NCI-H1694 (cell line): Measurements from ENCODE around the gene INTU.
"Not testable (repeated sequence)": the region's sequence is repeated elsewhere in the genome, so short reads cannot be mapped to it uniquely, and the experiment has no call there.

Experiments used
- DNase-seq: peaks from one replicate; lab custom pipeline; 2025; lab: John Stamatoyannopoulos, UW

INTU gene

DNA sequence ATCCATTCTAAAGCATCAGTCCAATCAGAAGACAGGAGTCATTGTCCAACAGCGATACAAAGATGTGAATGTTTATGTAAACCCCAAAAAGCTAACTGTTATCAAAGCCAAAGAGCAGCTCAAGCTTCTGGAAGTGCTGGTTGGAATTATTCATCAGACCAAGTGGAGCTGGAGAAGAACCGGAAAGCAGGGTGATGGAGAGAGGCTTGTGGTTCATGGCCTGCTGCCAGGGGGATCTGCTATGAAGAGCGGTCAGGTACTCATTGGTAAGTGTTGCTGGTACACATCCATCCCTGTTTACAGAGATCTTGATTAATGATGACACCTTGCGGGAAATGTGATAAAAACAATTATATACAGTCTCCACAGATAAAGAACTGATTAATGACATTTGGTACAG is 11.0 kb downstream of the INTU start:
- no peak for DNase-seq

DNA sequence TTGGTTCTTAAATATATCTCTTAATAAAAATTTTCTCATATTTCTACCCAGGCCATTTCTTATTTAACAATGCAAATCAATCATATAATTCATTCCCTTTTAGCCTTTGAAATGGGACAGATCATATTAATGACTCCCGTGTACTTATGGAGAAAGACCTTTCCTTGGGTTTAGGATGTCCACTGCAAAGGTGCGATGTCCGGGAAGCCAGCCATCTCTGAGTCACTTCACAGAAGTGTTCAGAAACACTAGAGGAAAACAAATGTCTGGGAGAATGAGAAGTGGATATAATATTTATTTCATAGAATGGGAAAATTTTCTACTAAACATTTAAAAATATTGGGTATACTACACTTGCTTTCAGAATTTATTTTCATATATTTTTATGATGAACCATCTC is 15.3 kb downstream of the INTU start:
- DNase-seq: no peak

- DNase-seq: not testable (repeated sequence)
Observed at GRCh38 chr4:127655590-127655989, 22.8 kb downstream of the INTU start.

DNA sequence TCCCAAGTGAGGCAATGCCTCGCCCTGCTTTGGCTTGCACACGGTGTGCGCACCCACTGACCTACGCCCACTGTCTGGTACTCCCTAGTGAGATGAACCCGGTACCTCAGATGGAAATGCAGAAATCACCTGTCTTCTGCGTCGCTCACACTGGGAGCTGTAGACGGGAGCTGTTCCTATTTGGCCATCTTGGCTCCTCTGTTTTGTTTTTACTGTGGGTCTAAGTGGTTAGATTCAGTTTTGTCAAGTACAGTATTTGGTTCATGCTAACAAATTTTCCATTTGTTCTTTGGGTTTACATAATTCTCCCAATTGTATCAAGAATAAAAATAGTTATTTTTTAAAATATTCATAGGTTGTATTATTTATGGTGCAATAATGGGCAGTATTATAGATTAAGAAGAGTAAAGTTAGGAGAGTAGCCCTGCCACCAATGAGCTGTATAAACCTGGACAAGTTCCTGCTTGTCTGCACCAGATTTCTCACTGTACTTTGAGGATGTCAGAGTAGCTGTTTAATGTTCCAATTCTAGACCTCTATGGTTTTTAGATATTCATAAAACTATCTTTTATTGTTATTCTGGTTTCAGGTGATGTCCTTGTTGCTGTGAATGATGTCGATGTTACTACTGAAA is 23.4 kb downstream of the INTU start:
- DNase-seq: no peak

- DNase-seq: no peak
Observed at GRCh38 chr4:127660284-127660885, 27.6 kb downstream of the INTU start.

GRCh38 chr4:127667116-127667515 is 34.4 kb downstream of the INTU start:
- no peak for DNase-seq

DNA sequence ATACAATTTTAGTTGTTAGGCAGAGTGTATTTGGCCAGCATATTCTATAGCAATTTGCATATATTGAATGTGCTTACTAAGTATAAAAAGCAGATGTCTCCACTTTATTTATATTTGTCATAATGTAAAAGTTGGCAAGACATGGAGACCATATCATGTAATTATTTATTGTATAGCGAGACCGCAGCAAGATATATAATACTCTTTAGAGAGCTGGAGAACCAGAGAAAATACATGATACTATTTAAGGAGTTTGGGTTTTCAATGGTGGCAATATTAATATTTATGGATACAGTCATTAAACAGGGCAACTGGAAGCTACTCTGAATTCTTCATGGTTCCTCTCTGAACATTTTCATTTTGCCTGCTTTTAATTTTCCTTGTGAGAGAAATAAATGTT is 35.0 kb downstream of the INTU start:
- no peak for DNase-seq

GRCh38 chr4:127668770-127669169 is 36.0 kb downstream of the INTU start:
- no peak for DNase-seq

- no peak for DNase-seq
Observed at GRCh38 chr4:127669691-127670090, 36.9 kb downstream of the INTU start.

GRCh38 chr4:127672111-127672510 is 39.4 kb downstream of the INTU start:
- no peak for DNase-seq

- DNase-seq: no peak
Observed at GRCh38 chr4:127685292-127685691, 52.5 kb downstream of the INTU start.

- no peak for DNase-seq
Observed at GRCh38 chr4:127686658-127687057, 53.9 kb downstream of the INTU start.

GRCh38 chr4:127687580-127687979 is 54.8 kb downstream of the INTU start:
- no peak for DNase-seq

GRCh38 chr4:127698789-127699200 is 66.0 kb downstream of the INTU start:
- DNase-seq: no peak

DNA sequence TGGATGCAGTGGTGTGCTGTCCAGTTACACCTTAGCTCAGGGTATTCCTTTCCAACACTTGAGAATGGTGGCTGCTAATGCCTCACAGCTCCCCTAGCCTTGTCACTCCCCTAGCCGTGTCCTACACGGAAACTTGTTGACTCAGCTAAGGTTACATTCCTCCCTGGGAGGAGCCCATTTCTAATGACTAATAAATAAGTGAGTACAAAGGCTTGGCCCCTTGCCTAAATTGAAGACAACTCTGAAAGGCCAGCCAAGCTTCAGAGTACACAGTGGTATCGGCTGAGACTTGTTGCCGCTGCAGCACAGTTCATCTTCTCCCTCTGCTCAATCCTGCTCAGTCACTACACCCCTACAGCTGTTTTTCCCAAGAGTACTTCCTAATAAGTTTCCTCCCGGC is 76.2 kb downstream of the INTU start:
- no peak for DNase-seq

GRCh38 chr4:127709456-127709855 is 76.7 kb downstream of the INTU start:
- no peak for DNase-seq

DNA sequence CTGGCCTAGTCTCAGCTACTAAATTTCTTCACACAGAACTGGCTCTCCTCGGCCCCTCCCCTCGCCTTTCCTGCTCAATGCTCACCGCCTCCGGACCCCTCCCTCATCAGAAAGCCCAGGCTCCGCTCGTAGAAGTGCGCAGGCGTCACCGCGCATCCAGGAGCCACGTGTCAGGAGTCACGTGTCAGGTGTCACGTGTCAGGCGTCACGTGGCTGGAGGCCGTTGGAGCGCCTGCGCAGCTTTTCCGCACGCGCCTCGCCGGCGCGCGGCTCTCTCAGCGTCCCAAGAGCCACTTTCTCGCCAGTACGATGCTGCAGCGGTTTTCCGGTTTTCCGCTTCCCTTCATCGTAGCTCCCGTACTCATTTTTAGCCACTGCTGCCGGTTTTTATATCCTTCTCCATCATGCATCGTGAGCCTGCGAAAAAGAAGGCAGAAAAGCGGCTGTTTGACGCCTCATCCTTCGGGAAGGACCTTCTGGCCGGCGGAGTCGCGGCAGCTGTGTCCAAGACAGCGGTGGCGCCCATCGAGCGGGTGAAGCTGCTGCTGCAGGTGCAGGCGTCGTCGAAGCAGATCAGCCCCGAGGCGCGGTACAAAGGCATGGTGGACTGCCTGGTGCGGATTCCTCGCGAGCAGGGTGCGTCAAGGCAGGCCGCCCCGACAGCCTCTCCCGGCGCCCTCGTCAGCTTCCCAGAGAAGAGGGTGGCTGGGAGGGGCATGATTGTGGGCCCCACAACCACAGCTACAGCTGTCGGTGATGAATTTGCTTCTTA is 97.6 kb downstream of the INTU start, which contains the start of gene SLC25A31:
TSS of gene SLC25A31 (plus strand) at position 259 of the 772 bp plus-strand sequence. CDS start at position 405, 146 bp downstream.
- DNase-seq: no peak

- DNase-seq: no peak
Observed at GRCh38 chr4:127731406-127731805, 98.6 kb downstream of the INTU start.

DNA sequence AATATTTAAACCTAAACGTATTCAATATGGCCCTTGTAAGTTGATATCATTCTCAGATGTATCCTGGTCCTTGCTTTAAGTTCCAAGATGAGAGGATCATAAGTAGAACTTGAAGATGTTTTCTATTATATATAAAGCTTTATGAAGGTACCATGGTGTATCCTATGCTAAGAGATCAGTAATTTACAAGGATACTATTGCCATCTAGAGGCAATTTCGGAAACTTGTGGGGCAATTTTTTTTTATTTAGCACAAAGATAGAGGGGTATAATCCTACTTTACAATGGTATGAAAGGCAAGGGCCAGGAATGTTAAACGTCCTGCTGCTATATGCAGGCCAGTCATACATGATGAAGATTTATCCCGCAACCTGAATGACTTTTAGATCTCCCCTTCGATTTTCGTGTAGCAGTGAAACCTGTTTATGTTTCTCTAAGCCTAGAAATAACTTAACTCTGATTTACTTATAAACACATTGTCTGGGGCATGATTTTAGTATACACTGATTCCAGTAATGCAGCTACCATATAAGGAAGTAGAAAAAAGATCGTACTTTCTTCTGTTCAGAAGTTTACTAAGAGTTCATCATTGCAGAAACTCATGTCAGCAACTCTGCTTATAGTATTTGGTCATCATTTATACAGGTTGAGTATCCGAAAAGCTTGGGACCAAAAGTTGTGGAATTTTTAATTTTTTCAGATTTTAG is 100.0 kb downstream of the INTU start:
- peak; percentile 6 for DNase-seq

- DNase-seq: no peak
Observed at GRCh38 chr4:127734976-127735375, 102.2 kb downstream of the INTU start.

DNA sequence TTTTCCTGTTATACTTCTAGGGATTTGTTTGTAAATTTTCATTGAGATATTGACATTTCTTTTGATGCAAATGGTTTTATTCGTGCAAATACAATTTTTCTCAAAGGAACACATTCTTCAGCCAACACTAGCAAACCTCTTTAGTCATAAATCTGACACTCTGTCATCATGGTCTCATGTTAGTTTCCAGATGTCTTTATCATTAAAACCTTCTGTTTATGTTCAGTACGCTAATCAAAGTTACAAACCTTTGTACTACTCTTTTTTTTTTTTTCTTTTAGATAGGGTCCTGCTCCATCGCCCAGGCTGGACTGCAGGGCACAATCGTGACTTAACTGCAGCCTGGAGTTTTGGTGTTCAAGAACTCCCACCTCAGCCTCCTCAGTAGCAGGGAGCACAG is 104.5 kb downstream of the INTU start:
- no peak for DNase-seq

DNA sequence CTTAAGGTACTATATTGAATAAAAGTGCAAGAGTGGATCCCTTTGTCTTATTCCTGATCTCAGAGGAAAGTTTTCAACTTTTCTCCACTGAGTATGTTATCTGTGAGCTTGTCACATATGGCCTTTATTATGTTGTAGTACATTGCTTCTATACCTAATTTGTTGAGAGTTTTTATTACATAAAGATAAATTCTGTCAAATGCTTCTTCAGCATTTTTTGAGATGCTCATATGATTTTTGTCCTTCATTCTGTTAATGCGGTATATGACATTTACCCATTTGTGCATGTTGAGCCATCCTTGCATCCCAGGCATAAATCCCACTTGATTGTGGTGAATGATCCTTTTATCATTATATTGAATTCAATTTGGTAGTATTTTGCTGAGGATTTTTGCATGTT is 108.5 kb downstream of the INTU start:
- no peak for DNase-seq

DNA sequence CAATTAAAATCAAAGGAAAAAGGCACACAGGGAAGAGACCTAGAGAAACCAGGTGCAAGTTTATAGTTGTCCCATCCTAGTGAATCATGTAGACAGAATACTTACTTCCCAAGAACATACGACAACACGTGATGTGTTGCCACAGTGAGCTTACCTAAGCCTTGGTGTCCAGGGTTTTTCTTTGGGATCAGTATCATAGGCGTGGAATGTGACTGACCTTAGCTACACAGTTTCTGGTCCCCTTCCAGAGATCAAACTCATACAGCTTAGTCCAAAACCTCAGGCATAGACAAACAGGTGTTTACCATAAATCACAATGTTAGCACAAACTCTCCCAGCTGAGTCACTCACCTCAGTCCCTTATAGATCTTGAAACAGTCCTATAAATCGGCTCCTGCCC is 115.1 kb downstream of the INTU start:
- no peak for DNase-seq
